CD4-positive, alpha-beta T cell treated with Interleukin-17A for 4 hours (primary cell): ENCODE results near the gene NUCB1.
A peak's percentile ranks its signal among the peaks of the same experiment; 100 is the strongest.
"Not testable (repeated sequence)": the region's sequence is repeated elsewhere in the genome, so short reads cannot be mapped to it uniquely, and the experiment has no call there.

Source experiments
- DNase-seq: peaks from one replicate; pipeline ENCODE4 v3.0.0-alpha.2; 2020; ENCODE audit warnings: mixed read lengths

The NUCB1 gene

GRCh38 chr19:48906324-48906723, 6.2 kb downstream of the NUCB1 start:
- DNase-seq, result no peak

- no peak for DNase-seq
Measured at GRCh38 chr19:48907671-48908070, 7.6 kb downstream of the NUCB1 start.

GRCh38 chr19:48909424-48910077, 9.4 kb downstream of the NUCB1 start:
- not testable (repeated sequence) for DNase-seq

GRCh38 chr19:48910803-48911202, 10.7 kb downstream of the NUCB1 start:
- DNase-seq, result no peak

- DNase-seq, result peak; percentile 23
Measured at GRCh38 chr19:48913114-48913889, 13.2 kb downstream of the NUCB1 start.

GRCh38 chr19:48914181-48914580, 14.1 kb downstream of the NUCB1 start:
- no peak for DNase-seq

GRCh38 chr19:48915757-48916156, 15.6 kb downstream of the NUCB1 start:
- DNase-seq, result no peak

GRCh38 chr19:48918071-48918470, 18.0 kb downstream of the NUCB1 start:
- DNase-seq, result no peak

- no peak for DNase-seq
Measured at GRCh38 chr19:48918801-48919247, 18.7 kb downstream of the NUCB1 start.

- not testable (repeated sequence) for DNase-seq
Measured at GRCh38 chr19:48919271-48919670, 19.2 kb downstream of the NUCB1 start.

- no peak for DNase-seq
Measured at GRCh38 chr19:48920949-48921348, 20.8 kb downstream of the NUCB1 start.

GRCh38 chr19:48921721-48922500, 21.8 kb downstream of the NUCB1 start:
- DNase-seq, result no peak

GRCh38 chr19:48922548-48923490, 22.7 kb downstream of the NUCB1 start:
- no peak for DNase-seq

GRCh38 chr19:48925240-48925843, 25.2 kb downstream of the NUCB1 start:
- no peak for DNase-seq

- not testable (repeated sequence) for DNase-seq
Measured at GRCh38 chr19:48925890-48926289, 25.8 kb downstream of the NUCB1 start.

- peak; percentile 25 for DNase-seq
Measured at GRCh38 chr19:48926909-48927308, 26.8 kb downstream of the NUCB1 start.

- not testable (repeated sequence) for DNase-seq
Measured at GRCh38 chr19:48927692-48928091, 27.6 kb downstream of the NUCB1 start.

GRCh38 chr19:48928164-48929025, 28.3 kb downstream of the NUCB1 start:
- no peak for DNase-seq

GRCh38 chr19:48933382-48933932, 33.3 kb downstream of the NUCB1 start, which contains the start of gene DHDH:
Gene DHDH (plus strand): TSS chr19:48933699. CDS start chr19:48933722, 23 bp downstream.
- peak; percentile 96 for DNase-seq

- DNase-seq, result no peak
Measured at GRCh38 chr19:48934837-48935236, 34.7 kb downstream of the NUCB1 start.
